Uterus (tissue), 4 donors: ENCODE data around the gene ADGRD2. TPM values are rescaled to one million over a fixed set of nuclear protein-coding genes. Genes with fewer than 3 reads are reported as not detected.
"Not testable (repeated sequence)": the region's sequence is repeated elsewhere in the genome, so short reads cannot be mapped to it uniquely, and the experiment has no call there.

Experiments used
- DNase-seq, 2 donors: peaks; one replicate each; pipeline ENCODE4 v3.0.0-alpha.2; 2019 to 2020
- H3K27ac ChIP-seq, 2 donors: fragments of 200-600 bp; sonication (generic); 1 replicate in 1 of 2; 2 replicates in 1 of 2; pipeline ENCODE4 v1.5.1; 2016 to 2018
- H3K27me3 ChIP-seq, 2 donors: fragments of 200-600 bp; sonication (generic); one replicate each; pipeline ENCODE4 v1.5.1; 2018 to 2019; ENCODE audit warnings: control low read depth in 1 of 2
- H3K36me3 ChIP-seq, 2 donors: fragments of 200-600 bp; sonication (generic); one replicate each; pipeline ENCODE4 v1.5.1; 2019; ENCODE audit warnings: control low read depth in 1 of 2
- H3K4me1 ChIP-seq, 2 donors: fragments of 200-600 bp; sonication (generic); one replicate each; pipeline ENCODE4 v1.5.1; 2018 to 2019; ENCODE audit warnings: control low read depth in 1 of 2
- H3K4me3 ChIP-seq, 2 donors: fragments of 200-600 bp; sonication (generic); 1 replicate in 1 of 2; 2 replicates in 1 of 2; pipeline ENCODE4 v1.5.1; 2018 to 2019; ENCODE audit warnings: mild to moderate bottlenecking in 1 of 2
- H3K9me3 ChIP-seq, 2 donors: fragments of 200-600 bp; sonication (generic); one replicate each; pipeline ENCODE4 v1.5.1; 2019; ENCODE audit warnings: control low read depth in 1 of 2
- POLR2A ChIP-seq, 2 donors: fragments of 450-650 bp; IDR thresholded peaks; one replicate each; pipeline ENCODE4 v1.6.1; 2016; ENCODE audit warnings: antibody characterized with exemption in 2 of 2, mild to moderate bottlenecking in 1 of 2, moderate library complexity in 1 of 2
- intact Hi-C: fragments of 100-400 bp; cut with DNase I; formaldehyde crosslinking; loops from one replicate; pipeline ENCODE4 v1.15.1; 2023; ENCODE audit warnings: low total_unique reads
- total RNA-seq, 4 donors: library from RNA; depleted of rRNA in 3 of 4; stranded (reverse); fragments of >200 nt in 3 of 4; gene quantifications; one replicate each; pipeline versions ENCODE4 v1.1.0 to v1.2.4, GENCODE V29; 2014 to 2023
- TF ChIP-seq, protein P1 (sequence below), 4 experiments: fragments of 200-600 bp in 2 of 4; fragments of 450-650 bp in 2 of 4; sonication (generic) in 2 of 4; IDR thresholded peaks; one replicate each; pipeline ENCODE4 v1.5.1; 2016 to 2019; ENCODE audit warnings: antibody characterized with exemption in 4 of 4, mild to moderate bottlenecking in 2 of 4, moderate library complexity in 1 of 4
- donor health status: DM: yes; HTN: yes; CAD: no.

The ADGRD2 gene
- total RNA-seq, 4 donors from 2014 or later: 0.76 TPM; not detected in 3

DNA sequence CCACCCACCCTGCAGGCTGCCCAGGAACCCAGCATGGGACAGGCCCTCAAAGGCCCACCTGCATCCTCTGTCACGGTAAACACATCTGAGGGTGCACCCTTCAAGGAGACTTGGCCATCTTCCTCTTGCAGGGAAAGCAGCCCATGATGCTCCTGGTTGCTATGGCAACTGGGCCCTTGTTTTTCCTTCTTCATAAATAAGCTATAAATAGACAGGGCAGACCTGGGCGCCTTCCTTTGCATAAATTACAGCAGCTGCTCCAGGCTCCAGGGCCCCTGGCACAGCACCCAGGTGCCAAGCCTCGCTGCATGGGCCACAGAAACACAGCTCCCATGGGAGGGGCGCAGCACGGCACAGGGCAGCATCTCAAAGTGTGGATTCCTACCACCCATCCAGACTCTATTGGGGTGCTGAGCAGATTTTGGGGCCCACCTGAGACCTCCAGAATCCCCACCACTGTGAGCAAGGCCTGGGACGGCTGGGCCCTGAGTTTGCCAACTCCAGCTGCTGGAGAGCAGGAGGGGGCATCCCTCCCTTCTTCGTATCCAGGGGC, 29.2 kb upstream of the ADGRD2 start:
- intact Hi-C loops: no loop called here
- H3K27me3 ChIP-seq: no peaks in the 10 kb centered on the region

GRCh38 chr9:124423155-124423554, 27.1 kb upstream of the ADGRD2 start:
- no peaks in the 10 kb centered on the region for H3K36me3 ChIP-seq
- no peak for TF ChIP-seq POLR2A (IDR thresholded peaks at IDR 0.05)
- TF ChIP-seq, protein P1, sequence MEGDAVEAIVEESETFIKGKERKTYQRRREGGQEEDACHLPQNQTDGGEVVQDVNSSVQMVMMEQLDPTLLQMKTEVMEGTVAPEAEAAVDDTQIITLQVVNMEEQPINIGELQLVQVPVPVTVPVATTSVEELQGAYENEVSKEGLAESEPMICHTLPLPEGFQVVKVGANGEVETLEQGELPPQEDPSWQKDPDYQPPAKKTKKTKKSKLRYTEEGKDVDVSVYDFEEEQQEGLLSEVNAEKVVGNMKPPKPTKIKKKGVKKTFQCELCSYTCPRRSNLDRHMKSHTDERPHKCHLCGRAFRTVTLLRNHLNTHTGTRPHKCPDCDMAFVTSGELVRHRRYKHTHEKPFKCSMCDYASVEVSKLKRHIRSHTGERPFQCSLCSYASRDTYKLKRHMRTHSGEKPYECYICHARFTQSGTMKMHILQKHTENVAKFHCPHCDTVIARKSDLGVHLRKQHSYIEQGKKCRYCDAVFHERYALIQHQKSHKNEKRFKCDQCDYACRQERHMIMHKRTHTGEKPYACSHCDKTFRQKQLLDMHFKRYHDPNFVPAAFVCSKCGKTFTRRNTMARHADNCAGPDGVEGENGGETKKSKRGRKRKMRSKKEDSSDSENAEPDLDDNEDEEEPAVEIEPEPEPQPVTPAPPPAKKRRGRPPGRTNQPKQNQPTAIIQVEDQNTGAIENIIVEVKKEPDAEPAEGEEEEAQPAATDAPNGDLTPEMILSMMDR (IDR thresholded peaks at IDR 0.05): no peak
- no peaks in the 10 kb centered on the region for H3K27me3 ChIP-seq
- intact Hi-C loops: no loop called here
- H3K27ac ChIP-seq: no peak overlapping the region
- no peak overlapping the region for H3K4me3 ChIP-seq
- no peaks in the 10 kb centered on the region for H3K9me3 ChIP-seq
- DNase-seq: no peak
- H3K4me1 ChIP-seq: no peaks in the 10 kb centered on the region

More for the DNA sequence above, 29.2 kb upstream of the ADGRD2 start:
- no peak overlapping the region for H3K27ac ChIP-seq
- no peak for TF ChIP-seq POLR2A (IDR thresholded peaks at IDR 0.05)
- TF ChIP-seq, protein P1 (IDR thresholded peaks at IDR 0.05): no peak
- DNase-seq: no peak
- H3K9me3 ChIP-seq: no peaks in the 10 kb centered on the region
- H3K4me3 ChIP-seq: no peak overlapping the region
- H3K36me3 ChIP-seq: no peaks in the 10 kb centered on the region
- H3K4me1 ChIP-seq: no peaks in the 10 kb centered on the region

- Histone ChIP-seq H3K27me3 (no peaks in the 10 kb centered on the region), H3K4me3 (no peak overlapping the region), H3K27ac (no peak overlapping the region), H3K4me1 (no peaks in the 10 kb centered on the region), H3K9me3 (no peaks in the 10 kb centered on the region), H3K36me3 (no peaks in the 10 kb centered on the region)
- TF ChIP-seq, protein P1 (IDR thresholded peaks at IDR 0.05): no peak
- no peak for TF ChIP-seq POLR2A (IDR thresholded peaks at IDR 0.05)
- no peak for DNase-seq
- intact Hi-C loops: no loop called here
These were observed 26.7 kb upstream of the ADGRD2 start for GRCh38 chr9:124423591-124423990.

- intact Hi-C loops, DNase-seq, H3K4me3 ChIP-seq, H3K4me1 ChIP-seq, H3K27me3 ChIP-seq, H3K9me3 ChIP-seq, H3K27ac ChIP-seq, H3K36me3 ChIP-seq: not testable (repeated sequence)
These were observed 24.5 kb upstream of the ADGRD2 start for GRCh38 chr9:124425733-124426132.

DNA sequence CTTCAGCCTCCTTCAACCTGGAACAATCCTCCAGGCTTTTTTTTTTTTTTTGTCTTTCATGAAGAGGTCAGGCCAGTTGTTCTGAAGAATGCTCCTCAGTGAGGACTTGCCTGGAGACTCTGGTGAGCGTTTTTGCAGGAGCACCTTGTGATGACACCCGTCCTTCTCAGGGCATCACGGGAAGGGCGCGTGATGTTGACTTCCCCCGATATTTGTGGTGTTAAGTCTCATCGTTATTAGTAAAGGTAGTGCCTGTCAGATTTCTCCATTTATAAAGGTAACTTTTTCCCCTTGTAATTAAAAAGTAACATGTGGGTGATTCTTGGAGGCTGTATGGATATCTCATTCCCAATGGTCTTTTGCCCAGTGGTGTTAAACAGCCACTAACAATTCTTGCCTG, 23.9 kb upstream of the ADGRD2 start:
- Histone ChIP-seq H3K36me3 (no peaks in the 10 kb centered on the region), H3K27me3 (no peaks in the 10 kb centered on the region), H3K4me1 (no peaks in the 10 kb centered on the region), H3K27ac (no peak overlapping the region), H3K4me3 (no peak overlapping the region), H3K9me3 (no peaks in the 10 kb centered on the region)
- TF ChIP-seq, protein P1 (IDR thresholded peaks at IDR 0.05): no peak
- TF ChIP-seq POLR2A (IDR thresholded peaks at IDR 0.05): no peak
- intact Hi-C loops: no loop called here
- DNase-seq: no peak

- no peaks in the 10 kb centered on the region for H3K9me3 ChIP-seq
- H3K4me1 ChIP-seq: no peaks in the 10 kb centered on the region
- intact Hi-C loops: no loop called here
- TF ChIP-seq, protein P1 (IDR thresholded peaks at IDR 0.05): no peak
- TF ChIP-seq POLR2A (IDR thresholded peaks at IDR 0.05): no peak
- no peaks in the 10 kb centered on the region for H3K27me3 ChIP-seq
- no peak overlapping the region for H3K4me3 ChIP-seq
- no peak overlapping the region for H3K27ac ChIP-seq
- H3K36me3 ChIP-seq: no peaks in the 10 kb centered on the region
- no peak for DNase-seq
These were observed 23.0 kb upstream of the ADGRD2 start for GRCh38 chr9:124427281-124427680.
